Neural progenitor cell (in vitro differentiated cells): ENCODE data around the gene TMEM95.
"Not testable (repeated sequence)": the region's sequence is repeated elsewhere in the genome, so short reads cannot be mapped to it uniquely, and the experiment has no call there.

Source experiments
- EZH2 ChIP-seq: fragments of 200-600 bp; sonication (generic); IDR thresholded peaks from 2 replicates; pipeline ENCODE4 v1.6.1; 2017; ENCODE audit warnings: antibody characterized with exemption, mild to moderate bottlenecking, moderate library complexity
- EZH2phosphoT487 ChIP-seq: fragments of 200-600 bp; sonication (generic); IDR thresholded peaks from 2 replicates; pipeline ENCODE4 v1.6.1; 2017; ENCODE audit warnings: antibody characterized with exemption
- TF ChIP-seq, protein P1 (sequence below): fragments of 200-600 bp; sonication (generic); IDR thresholded peaks from 2 replicates; pipeline ENCODE4 v1.5.1; 2017; ENCODE audit warnings: antibody characterized with exemption, mild to moderate bottlenecking

DNA sequence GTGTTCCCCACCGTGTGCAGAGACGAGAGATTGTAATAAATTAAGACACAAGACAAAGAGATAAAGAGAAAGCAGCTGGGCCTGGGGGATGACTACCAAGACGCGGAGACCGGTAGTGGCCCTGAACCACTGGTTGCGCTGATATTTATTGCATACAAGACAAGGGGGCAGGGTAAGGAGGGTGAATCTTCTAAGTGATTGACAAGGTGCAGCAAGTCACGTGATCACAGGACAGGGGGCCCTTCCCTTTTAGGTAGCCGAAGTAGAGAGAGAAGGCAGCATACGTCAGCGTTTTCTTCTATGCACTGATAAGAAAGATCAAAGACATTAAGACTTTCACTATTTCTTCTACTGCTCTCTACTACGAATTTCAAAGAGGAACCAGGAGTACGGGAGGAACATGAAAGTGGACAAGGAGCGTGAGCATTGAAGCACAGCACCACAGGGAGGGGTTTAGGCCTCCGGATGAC, 22.3 kb upstream of the TMEM95 start:
- TF ChIP-seq, protein P1, sequence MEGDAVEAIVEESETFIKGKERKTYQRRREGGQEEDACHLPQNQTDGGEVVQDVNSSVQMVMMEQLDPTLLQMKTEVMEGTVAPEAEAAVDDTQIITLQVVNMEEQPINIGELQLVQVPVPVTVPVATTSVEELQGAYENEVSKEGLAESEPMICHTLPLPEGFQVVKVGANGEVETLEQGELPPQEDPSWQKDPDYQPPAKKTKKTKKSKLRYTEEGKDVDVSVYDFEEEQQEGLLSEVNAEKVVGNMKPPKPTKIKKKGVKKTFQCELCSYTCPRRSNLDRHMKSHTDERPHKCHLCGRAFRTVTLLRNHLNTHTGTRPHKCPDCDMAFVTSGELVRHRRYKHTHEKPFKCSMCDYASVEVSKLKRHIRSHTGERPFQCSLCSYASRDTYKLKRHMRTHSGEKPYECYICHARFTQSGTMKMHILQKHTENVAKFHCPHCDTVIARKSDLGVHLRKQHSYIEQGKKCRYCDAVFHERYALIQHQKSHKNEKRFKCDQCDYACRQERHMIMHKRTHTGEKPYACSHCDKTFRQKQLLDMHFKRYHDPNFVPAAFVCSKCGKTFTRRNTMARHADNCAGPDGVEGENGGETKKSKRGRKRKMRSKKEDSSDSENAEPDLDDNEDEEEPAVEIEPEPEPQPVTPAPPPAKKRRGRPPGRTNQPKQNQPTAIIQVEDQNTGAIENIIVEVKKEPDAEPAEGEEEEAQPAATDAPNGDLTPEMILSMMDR = not testable (repeated sequence)
- not testable (repeated sequence) for TF ChIP-seq EZH2, EZH2phosphoT487
